ENCODE measurements around the gene KCNJ6.

KCNJ6 gene

GRCh38 chr21:37562920-37563640 is 353.2 kb downstream of the KCNJ6 start:
- no peak for DNase-seq

DNA sequence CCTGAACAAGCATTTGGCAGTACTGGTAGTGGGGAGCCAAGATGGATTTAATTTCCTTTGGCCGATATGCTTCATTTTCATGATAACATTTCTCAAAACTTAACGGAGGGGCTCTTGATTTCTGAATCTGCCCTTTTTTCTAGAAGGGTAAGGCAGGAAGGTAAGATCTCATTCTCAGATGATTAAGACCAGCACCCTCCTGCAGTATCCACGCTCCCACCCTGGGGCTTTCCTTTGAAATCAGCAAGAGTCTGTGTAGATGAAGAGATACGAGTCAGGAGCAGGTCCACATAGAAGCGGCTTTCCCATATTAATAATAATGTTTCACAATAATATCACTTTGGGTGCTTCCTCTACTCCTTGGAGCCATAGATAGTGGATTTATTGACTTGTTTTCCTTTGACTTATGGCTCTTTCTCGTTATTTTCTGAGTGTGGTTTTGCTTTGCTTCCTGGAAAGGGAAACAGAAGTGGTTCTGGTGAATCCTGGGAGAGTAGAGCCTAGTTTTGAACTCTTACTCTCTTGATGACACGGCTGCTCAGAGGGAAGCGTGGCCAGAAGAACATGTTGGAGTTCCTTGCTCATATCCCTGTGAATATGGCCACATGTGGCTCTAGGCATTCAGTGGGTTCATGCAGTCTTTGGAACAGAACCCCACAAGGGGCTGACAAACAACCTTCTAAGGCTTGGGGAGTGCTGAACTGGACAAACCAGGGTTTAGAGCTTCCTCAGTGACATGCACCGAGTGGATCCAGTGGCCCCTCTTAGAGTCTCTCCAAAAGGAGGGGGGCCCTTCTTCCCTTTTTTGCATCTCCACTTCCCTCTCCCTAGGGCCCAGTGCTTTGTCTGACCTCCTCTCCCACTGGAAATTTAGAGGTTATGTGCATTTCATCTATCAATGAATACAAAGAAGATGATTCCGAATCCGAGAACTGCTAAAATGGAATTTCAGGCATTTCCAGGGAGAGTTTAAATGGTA is 354.0 kb downstream of the KCNJ6 start:
- DNase-seq = no peak

DNA sequence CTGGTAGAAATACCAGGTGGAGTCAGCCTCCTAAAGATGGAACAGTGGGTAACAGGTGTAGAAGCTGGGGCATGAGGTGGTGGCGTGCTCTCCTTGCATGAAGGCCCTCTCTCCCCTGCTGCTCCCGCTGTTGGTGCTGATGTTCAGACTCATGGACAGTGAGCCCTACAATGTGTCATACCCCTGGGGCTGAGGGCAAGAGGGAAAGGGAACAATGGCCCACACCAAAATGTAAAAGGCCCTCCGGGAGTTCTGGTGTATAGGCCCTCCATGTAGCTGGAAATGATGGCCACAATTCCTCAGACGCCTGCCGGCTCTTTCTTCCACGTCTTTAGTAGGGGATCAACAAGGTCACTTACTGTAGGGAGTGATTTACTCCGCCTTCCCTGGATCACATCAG is 354.8 kb downstream of the KCNJ6 start:
- DNase-seq = no peak

DNA sequence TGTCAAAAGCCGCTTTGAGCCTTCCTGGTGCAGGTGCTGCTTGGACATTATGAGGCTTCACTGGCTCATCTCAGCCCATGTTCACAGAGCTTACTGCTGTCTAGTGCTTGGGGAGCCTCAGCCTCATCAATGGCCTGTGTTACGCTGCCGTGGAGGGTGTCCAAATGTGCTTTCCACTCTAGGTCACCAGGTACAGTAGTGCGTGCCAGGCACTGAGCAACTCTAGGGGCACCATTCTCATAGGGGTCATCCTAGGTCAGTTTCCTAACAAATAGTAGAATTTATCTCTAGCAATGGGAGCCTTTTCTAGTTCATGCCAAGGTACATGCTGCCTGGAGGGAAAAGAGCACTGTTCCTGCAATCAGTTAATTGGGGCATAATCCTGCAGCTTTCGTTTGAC is 355.9 kb downstream of the KCNJ6 start:
- DNase-seq = no peak

- DNase-seq = no peak
Observed at GRCh38 chr21:37558676-37559211, 357.5 kb downstream of the KCNJ6 start.
